HEK293T (cell line): ENCODE measurements around the gene NEK10.

Source experiments
- CTCF ChIA-PET: fragments of 350-600 bp; formaldehyde crosslinking; extraction: SDS; loops from one replicate; lab custom pipeline; 2021; ENCODE audit warnings: antibody characterized with exemption, inconsistent platforms; lab: Yijun Ruan, JAX
- POLR2A ChIA-PET: fragments of 350-600 bp; formaldehyde crosslinking; extraction: SDS; loops from one replicate; lab custom pipeline; 2020; ENCODE audit warnings: antibody characterized with exemption, inconsistent platforms; lab: Yijun Ruan, JAX
- DNase-seq: peaks from one replicate; pipeline ENCODE4 v3.0.0; 2012; ENCODE audit warnings: mixed read lengths; ENCODE audit errors: extremely low spot score
- ARNT ChIP-seq: fragments of 450-650 bp; IDR thresholded peaks from 2 replicates; pipeline ENCODE4 v1.6.1; 2017; ENCODE audit warnings: mild to moderate bottlenecking
- BHLHE40 ChIP-seq: fragments of 450-650 bp; IDR thresholded peaks from 2 replicates; pipeline ENCODE4 v1.6.1; 2016; ENCODE audit warnings: mild to moderate bottlenecking, moderate library complexity, borderline replicate concordance
- CTBP1 ChIP-seq: fragments of 450-650 bp; IDR thresholded peaks from 2 replicates; pipeline ENCODE4 v1.6.1; 2016; ENCODE audit warnings: borderline replicate concordance
- ELF4 ChIP-seq: fragments of 450-650 bp; IDR thresholded peaks from 2 replicates; pipeline ENCODE4 v1.6.1; 2017; ENCODE audit warnings: antibody characterized with exemption
- FOXA1 ChIP-seq: fragments of 450-650 bp; IDR thresholded peaks from 2 replicates; pipeline ENCODE4 v1.6.1; 2016; ENCODE audit warnings: mild to moderate bottlenecking
- FOXK2 ChIP-seq: fragments of 450-650 bp; IDR thresholded peaks from 2 replicates; pipeline ENCODE4 v1.6.1; 2016; ENCODE audit warnings: mild to moderate bottlenecking
- FOXM1 ChIP-seq: fragments of 450-650 bp; IDR thresholded peaks from 2 replicates; pipeline ENCODE4 v1.6.1; 2017; ENCODE audit warnings: mild to moderate bottlenecking, borderline replicate concordance
- HDGF ChIP-seq: fragments of 450-650 bp; IDR thresholded peaks from 2 replicates; pipeline ENCODE4 v1.6.1; 2017; ENCODE audit warnings: antibody characterized with exemption, borderline replicate concordance
- L3MBTL2 ChIP-seq: fragments of 450-650 bp; conservative IDR thresholded peaks from 2 replicates; pipeline ENCODE4 v1.6.1; 2016; ENCODE audit warnings: mild to moderate bottlenecking
- LEF1 ChIP-seq: fragments of 450-650 bp; IDR thresholded peaks from 2 replicates; pipeline ENCODE4 v1.6.1; 2017; ENCODE audit warnings: mild to moderate bottlenecking, borderline replicate concordance
- NFRKB ChIP-seq: fragments of 450-650 bp; IDR thresholded peaks from 2 replicates; pipeline ENCODE4 v1.6.1; 2016; ENCODE audit warnings: mild to moderate bottlenecking, moderate library complexity
- PKNOX1 ChIP-seq: fragments of 450-650 bp; IDR thresholded peaks from 2 replicates; pipeline ENCODE4 v1.6.1; 2016
- SP1 ChIP-seq: fragments of 450-650 bp; IDR thresholded peaks from 2 replicates; pipeline ENCODE4 v1.6.1; 2017
- SUZ12 ChIP-seq: fragments of 450-650 bp; IDR thresholded peaks from 2 replicates; pipeline ENCODE4 v1.6.1; 2016; ENCODE audit warnings: mild to moderate bottlenecking
- TARDBP ChIP-seq: fragments of 450-650 bp; IDR thresholded peaks from 2 replicates; pipeline ENCODE4 v1.6.1; 2016
- ZNF384 ChIP-seq: fragments of 450-650 bp; IDR thresholded peaks from 2 replicates; pipeline ENCODE4 v1.6.1; 2016

NEK10 gene

GRCh38 chr3:27085829-27086730 is 283.1 kb downstream of the NEK10 start:
- ChIA-PET CTCF (no interaction called here), POLR2A (no interaction called here)
- TF ChIP-seq BHLHE40 (no peak), CTBP1 (no peak), LEF1 (no peak), FOXM1 (no peak), FOXA1 (no peak), L3MBTL2 (no peak), ARNT (no peak), SUZ12 (no peak), SP1 (no peak), TARDBP (no peak), PKNOX1 (no peak)
- no peak for DNase-seq

- POLR2A ChIA-PET: no interaction called here
- CTCF ChIA-PET: no interaction called here
- DNase-seq: no peak
- TF ChIP-seq FOXM1: no peak
- TF ChIP-seq SP1: no peak
- TF ChIP-seq ZNF384: no peak
- TF ChIP-seq TARDBP: no peak
- TF ChIP-seq BHLHE40: no peak
- no peak for TF ChIP-seq HDGF
- no peak for TF ChIP-seq ELF4
- TF ChIP-seq PKNOX1: no peak
- no peak for TF ChIP-seq NFRKB
- TF ChIP-seq SUZ12: no peak
- TF ChIP-seq L3MBTL2: no peak
- TF ChIP-seq CTBP1: no peak
- no peak for TF ChIP-seq LEF1
Observed at GRCh38 chr3:27081992-27082607, 287.1 kb downstream of the NEK10 start.

GRCh38 chr3:27081566-27081965 is 287.6 kb downstream of the NEK10 start:
- TF ChIP-seq FOXA1: no peak
- POLR2A ChIA-PET: no interaction called here
- DNase-seq: no peak
- CTCF ChIA-PET: no interaction called here

- no peak for DNase-seq
- ChIA-PET CTCF (no interaction called here), POLR2A (no interaction called here)
- TF ChIP-seq HDGF (no peak), FOXK2 (no peak), BHLHE40 (no peak), FOXM1 (no peak), ZNF384 (no peak), FOXA1 (no peak), NFRKB (no peak), L3MBTL2 (no peak), SP1 (no peak), PKNOX1 (no peak)
Observed at GRCh38 chr3:27080258-27080525, 289.0 kb downstream of the NEK10 start.

GRCh38 chr3:27079427-27080257 is 289.5 kb downstream of the NEK10 start:
- no peak for DNase-seq
- ChIA-PET POLR2A (no interaction called here), CTCF (no interaction called here)
- TF ChIP-seq ARNT: no peak
- no peak for TF ChIP-seq SUZ12
- no peak for TF ChIP-seq L3MBTL2
- no peak for TF ChIP-seq ZNF384
- TF ChIP-seq BHLHE40: no peak
- no peak for TF ChIP-seq TARDBP
- no peak for TF ChIP-seq SP1
- TF ChIP-seq FOXA1: no peak
- no peak for TF ChIP-seq PKNOX1
- TF ChIP-seq LEF1: no peak
